HG02610 (cell line): Measurements from ENCODE around the gene PCDHB7.
"Not testable (repeated sequence)": the region's sequence is repeated elsewhere in the genome, so short reads cannot be mapped to it uniquely, and the experiment has no call there.

ENCODE experiments used
- ATAC-seq: cut with Tn5 transposase; IDR thresholded peaks from one replicate; pipeline ENCODE4 v1.9.1; 2021; ENCODE audit warnings: mild to moderate bottlenecking, moderate library complexity; ENCODE audit not compliant: unreplicated experiment

Gene PCDHB7

GRCh38 chr5:141179876-141180275 lies 7.4 kb downstream of the PCDHB7 start:
- not testable (repeated sequence) for ATAC-seq

- ATAC-seq, result no peak
These were observed 7.9 kb downstream of the PCDHB7 start for GRCh38 chr5:141180313-141180712.

- no peak for ATAC-seq
These were observed 9.8 kb downstream of the PCDHB7 start, which contains the start of gene PCDHB16 for GRCh38 chr5:141182248-141182647. Gene PCDHB16, plus strand, starts transcription at chr5:141182387. Its CDS starts 173 bp downstream, at chr5:141182560.

GRCh38 chr5:141184117-141184855 lies 11.8 kb downstream of the PCDHB7 start:
- ATAC-seq, result not testable (repeated sequence)

GRCh38 chr5:141186897-141187512 lies 14.6 kb downstream of the PCDHB7 start, which contains the start of gene PCDHB9:
Gene PCDHB9, plus strand, starts transcription at chr5:141187161. Its CDS starts 158 bp downstream, at chr5:141187319.
- no peak for ATAC-seq

GRCh38 chr5:141188682-141189081 lies 16.2 kb downstream of the PCDHB7 start:
- ATAC-seq, result not testable (repeated sequence)

GRCh38 chr5:141189131-141189530 lies 16.7 kb downstream of the PCDHB7 start:
- ATAC-seq, result not testable (repeated sequence)

GRCh38 chr5:141192110-141192725 lies 19.8 kb downstream of the PCDHB7 start, which contains the start of gene PCDHB10:
Gene PCDHB10, plus strand, starts transcription at chr5:141192353. Its CDS starts 200 bp downstream, at chr5:141192553.
- ATAC-seq, result no peak

GRCh38 chr5:141194332-141194731 lies 21.9 kb downstream of the PCDHB7 start:
- ATAC-seq, result not testable (repeated sequence)

- ATAC-seq, result no peak
These were observed 23.9 kb downstream of the PCDHB7 start for GRCh38 chr5:141196363-141196762.

GRCh38 chr5:141199359-141200235 lies 27.2 kb downstream of the PCDHB7 start, which contains the start of gene PCDHB11:
Gene PCDHB11, plus strand, starts transcription at chr5:141199627. Its CDS starts 148 bp downstream, at chr5:141199775.
- no peak for ATAC-seq

GRCh38 chr5:141201126-141201525 lies 28.7 kb downstream of the PCDHB7 start:
- not testable (repeated sequence) for ATAC-seq

GRCh38 chr5:141201646-141202045 lies 29.2 kb downstream of the PCDHB7 start:
- not testable (repeated sequence) for ATAC-seq

- no peak for ATAC-seq
These were observed 36.0 kb downstream of the PCDHB7 start, which contains the start of gene PCDHB12 for GRCh38 chr5:141208478-141208877. Gene PCDHB12, plus strand, starts transcription at chr5:141208719. Its CDS starts 189 bp downstream, at chr5:141208908.

- ATAC-seq, result not testable (repeated sequence)
These were observed 37.8 kb downstream of the PCDHB7 start for GRCh38 chr5:141210281-141210680.

- not testable (repeated sequence) for ATAC-seq
These were observed 38.4 kb downstream of the PCDHB7 start for GRCh38 chr5:141210849-141211248.

- not testable (repeated sequence) for ATAC-seq
These were observed 41.4 kb downstream of the PCDHB7 start, which contains the start of gene PCDHB13 for GRCh38 chr5:141213656-141214339. Gene PCDHB13, plus strand, starts transcription at chr5:141213919. Its CDS starts 205 bp downstream, at chr5:141214124.

GRCh38 chr5:141214583-141214982 lies 42.1 kb downstream of the PCDHB7 start:
- ATAC-seq, result not testable (repeated sequence)

GRCh38 chr5:141215504-141215903 lies 43.1 kb downstream of the PCDHB7 start:
- ATAC-seq, result not testable (repeated sequence)
